H9 (cell line): ENCODE measurements around the gene UNC93A. TPM values are rescaled to one million over a fixed set of nuclear protein-coding genes. Genes with fewer than 3 reads are reported as not detected.

Experiments
- DNase-seq: peaks from one replicate; pipeline ENCODE4 v3.0.0-alpha.2; 2017
- H2AFZ ChIP-seq: one replicate; pipeline ENCODE4 v1.6.1; 2013; ENCODE audit warnings: mild to moderate bottlenecking, low read length, control low read depth, moderate library complexity
- H2AK5ac ChIP-seq: 2 replicates; pipeline ENCODE4 v1.6.1; 2013; ENCODE audit warnings: low read length, control low read depth, mixed read lengths; ENCODE audit not compliant: insufficient read length
- H2BK120ac ChIP-seq: one replicate; pipeline ENCODE4 v1.6.1; 2013; ENCODE audit warnings: low read depth, mild to moderate bottlenecking, low read length, control low read depth, inconsistent platforms; ENCODE audit not compliant: poor library complexity, severe bottlenecking
- H2BK12ac ChIP-seq: 2 replicates; pipeline ENCODE4 v1.6.1; 2013; ENCODE audit warnings: low read length, control low read depth, mixed read lengths, low read depth; ENCODE audit not compliant: insufficient read length
- H2BK15ac ChIP-seq: 2 replicates; pipeline ENCODE4 v1.6.1; 2013; ENCODE audit warnings: low read depth, low read length, control low read depth
- H2BK20ac ChIP-seq: one replicate; pipeline ENCODE4 v1.6.1; 2013; ENCODE audit warnings: low read depth, mild to moderate bottlenecking, low read length, control low read depth, inconsistent platforms; ENCODE audit not compliant: poor library complexity, severe bottlenecking
- H2BK5ac ChIP-seq: 2 replicates; pipeline ENCODE4 v1.6.1; 2013; ENCODE audit warnings: low read length, control low read depth, mixed read lengths; ENCODE audit not compliant: insufficient read length
- H3K14ac ChIP-seq: 2 replicates; pipeline ENCODE4 v1.6.1; 2013; ENCODE audit warnings: low read length, control low read depth; ENCODE audit not compliant: insufficient read depth
- H3K18ac ChIP-seq: 2 replicates; pipeline ENCODE4 v1.6.1; 2013; ENCODE audit warnings: low read depth, mild to moderate bottlenecking, mixed read lengths, low read length, control low read depth; ENCODE audit not compliant: insufficient read length
- H3K23ac ChIP-seq: 2 replicates; pipeline ENCODE4 v1.6.1; 2013; ENCODE audit warnings: low read length, control low read depth, mixed read lengths, low read depth; ENCODE audit not compliant: insufficient read length
- H3K23me2 ChIP-seq: 2 replicates; pipeline ENCODE4 v1.6.1; 2013; ENCODE audit warnings: low read depth, mild to moderate bottlenecking, mixed read lengths, low read length, control low read depth; ENCODE audit not compliant: insufficient read length, poor library complexity, severe bottlenecking
- H3K27ac ChIP-seq: 2 replicates; pipeline ENCODE4 v1.5.1; 2013; ENCODE audit warnings: low read length, control low read depth, mixed read lengths, low read depth; ENCODE audit not compliant: insufficient read length
- H3K27me3 ChIP-seq: 2 replicates; pipeline ENCODE4 v1.6.1; 2013; ENCODE audit warnings: low read length, control low read depth, inconsistent platforms; ENCODE audit not compliant: insufficient read depth
- H3K4ac ChIP-seq: 2 replicates; pipeline ENCODE4 v1.6.1; 2013; ENCODE audit warnings: low read depth, mild to moderate bottlenecking, control low read depth, inconsistent platforms, low read length, moderate library complexity
- H3K4me1 ChIP-seq: 2 replicates; pipeline ENCODE4 v1.6.1; 2013; ENCODE audit warnings: low read length, control low read depth, inconsistent platforms; ENCODE audit not compliant: insufficient read depth
- H3K4me2 ChIP-seq: 2 replicates; pipeline ENCODE4 v1.6.1; 2013; ENCODE audit warnings: low read length, control low read depth, mixed read lengths; ENCODE audit not compliant: insufficient read length, insufficient read depth
- H3K56ac ChIP-seq: 2 replicates; pipeline ENCODE4 v1.6.1; 2013; ENCODE audit warnings: low read depth, mild to moderate bottlenecking, mixed read lengths, low read length, control low read depth; ENCODE audit not compliant: insufficient read length
- H3K79me1 ChIP-seq: 2 replicates; pipeline ENCODE4 v1.6.1; 2013; ENCODE audit warnings: low read depth, mild to moderate bottlenecking, moderate library complexity, low read length, control low read depth, inconsistent platforms; ENCODE audit not compliant: insufficient read depth, poor library complexity, severe bottlenecking
- H3K79me2 ChIP-seq: 2 replicates; pipeline ENCODE4 v1.6.1; 2013; ENCODE audit warnings: low read length, control low read depth, inconsistent platforms; ENCODE audit not compliant: insufficient read depth
- H3K9ac ChIP-seq: 2 replicates; pipeline ENCODE4 v1.6.1; 2013; ENCODE audit warnings: low read length, control low read depth, mixed read lengths; ENCODE audit not compliant: insufficient read length; ENCODE audit errors: extremely low read depth
- H3K9me3 ChIP-seq: one replicate; pipeline ENCODE4 v1.6.1; 2013; ENCODE audit warnings: low read depth, low read length, inconsistent platforms; ENCODE audit not compliant: control insufficient read depth
- H3T11ph ChIP-seq: one replicate; pipeline ENCODE4 v1.6.1; 2013; ENCODE audit warnings: mild to moderate bottlenecking, low read length, control low read depth, inconsistent platforms
- H4K20me1 ChIP-seq: one replicate; pipeline ENCODE4 v1.6.1; 2013; ENCODE audit not compliant: control insufficient read depth, insufficient read length, insufficient read depth
- H4K5ac ChIP-seq: 2 replicates; pipeline ENCODE4 v1.6.1; 2013; ENCODE audit warnings: low read depth, mild to moderate bottlenecking, mixed read lengths, low read length, control low read depth; ENCODE audit not compliant: insufficient read length
- H4K8ac ChIP-seq: replicated peaks from 2 replicates; pipeline ENCODE4 v1.6.1; 2013; ENCODE audit warnings: low read length, control low read depth, mixed read lengths, low read depth; ENCODE audit not compliant: insufficient read length
- H4K91ac ChIP-seq: 2 replicates; pipeline ENCODE4 v1.6.1; 2013; ENCODE audit warnings: low read depth, mild to moderate bottlenecking, moderate library complexity, mixed read lengths, low read length, control low read depth; ENCODE audit not compliant: insufficient read length
- H3K27ac Mint-ChIP-seq, 3 experiments: 2 replicates in 2 of 3; 3 replicates in 1 of 3; pipeline ENCODE4 v1.8.0; 2020 to 2021; ENCODE audit warnings: mixed read lengths in 3 of 3, mild to moderate bottlenecking in 1 of 3, moderate library complexity in 1 of 3
- H3K27me3 Mint-ChIP-seq: 2 replicates; pipeline ENCODE4 v1.8.0; 2021; ENCODE audit warnings: low read depth, mild to moderate bottlenecking, moderate library complexity, mixed read lengths
- H3K36me3 Mint-ChIP-seq, 3 experiments: 2 replicates in 2 of 3; 3 replicates in 1 of 3; pipeline ENCODE4 v1.8.0; 2020 to 2021; ENCODE audit warnings: low read depth in 3 of 3, mixed read lengths in 3 of 3; ENCODE audit not compliant: insufficient read depth in 1 of 3
- H3K4me1 Mint-ChIP-seq, 2 experiments: 2 replicates each; pipeline ENCODE4 v1.8.0; 2020; ENCODE audit warnings: mixed read lengths in 2 of 2
- H3K4me3 Mint-ChIP-seq, 2 experiments: 2 replicates in 1 of 2; 3 replicates in 1 of 2; pipeline ENCODE4 v1.8.0; 2020 to 2021; ENCODE audit warnings: mild to moderate bottlenecking in 2 of 2, mixed read lengths in 2 of 2, moderate library complexity in 1 of 2
- H3K9me3 Mint-ChIP-seq, 2 experiments: 2 replicates in 1 of 2; 3 replicates in 1 of 2; pipeline ENCODE4 v1.8.0; 2020; ENCODE audit warnings: mild to moderate bottlenecking in 2 of 2, mixed read lengths in 2 of 2, moderate library complexity in 1 of 2
- WGBS: extraction: QIAGEN DNeasy Blood & Tissue Kit; methylation state at CpG from one replicate; pipeline ENCODE4 v1.1.7; 2013; ENCODE audit warnings: missing lambda C conversion rate, low lambda C conversion rate, mixed read lengths; ENCODE audit not compliant: insufficient read length; ENCODE audit errors: extremely low coverage; 5-methylcytosine and 5-hydroxymethylcytosine counted together
- total RNA-seq: library from RNA; stranded (reverse); gene quantifications from 2 replicates; pipeline ENCODE4 v1.2.1, GENCODE V29; 2021
- TF ChIP-seq, protein P1 (sequence below): fragments of 200-600 bp; sonication (generic); conservative IDR thresholded peaks from 3 replicates; pipeline ENCODE4 v1.8.0; 2021; ENCODE audit warnings: antibody characterized with exemption, mild to moderate bottlenecking

The UNC93A gene
- total RNA-seq, 1 experiment from 2014 or later = 0.70 TPM

DNA sequence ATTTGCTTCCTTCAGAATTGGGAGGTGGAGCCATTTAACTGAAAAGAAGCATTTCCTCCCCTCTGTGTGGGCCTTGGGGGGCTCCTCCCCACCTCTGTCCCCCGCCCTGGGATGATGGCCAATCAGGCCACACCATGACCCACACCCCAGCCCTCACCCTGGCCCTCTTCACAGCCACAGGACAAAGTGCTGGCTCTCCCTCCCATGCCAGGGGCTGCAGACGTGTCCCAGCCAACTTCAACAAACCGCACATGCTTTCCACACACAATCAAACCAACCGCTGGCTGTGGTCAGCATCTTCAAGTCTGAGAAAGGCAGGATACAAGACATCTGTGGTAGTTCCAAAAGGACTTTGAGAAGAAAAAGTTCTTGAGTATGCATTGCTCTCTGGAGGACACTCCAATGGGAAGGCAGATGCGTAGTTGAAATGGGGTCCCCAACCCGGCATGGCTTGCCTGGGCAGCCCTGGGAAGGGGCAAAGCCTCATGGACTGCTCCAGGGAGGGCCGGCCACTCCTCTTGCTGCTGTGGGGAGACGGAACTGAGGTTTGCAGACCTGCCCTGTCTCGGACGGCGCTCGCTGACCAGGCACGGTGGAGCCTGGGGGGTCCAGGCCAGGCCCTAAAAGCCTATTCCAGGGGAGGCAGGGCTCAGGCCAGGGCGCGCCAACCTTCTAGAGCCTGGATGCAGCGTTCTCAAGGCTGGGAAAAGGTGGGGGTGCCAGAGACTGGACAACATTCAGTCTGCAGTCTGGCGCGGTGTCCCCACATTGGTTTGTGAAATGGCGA lies 45.9 kb downstream of the UNC93A start:
- Histone ChIP-seq H3K27me3 (no peaks in the 10 kb centered on the region), H2AFZ (no peak overlapping the region), H4K5ac (no peak overlapping the region), H2BK5ac (no peak overlapping the region), H3K9me3 (no peaks in the 10 kb centered on the region), H2BK120ac (no peak overlapping the region), H3T11ph (no peak overlapping the region), H3K27ac (no peak overlapping the region), H3K4me2 (no peak overlapping the region), H3K23ac (no peak overlapping the region), H2BK12ac (no peak overlapping the region), H3K18ac (no peak overlapping the region), H4K20me1 (no peaks in the 10 kb centered on the region), H3K79me1 (no peaks in the 10 kb centered on the region), H2AK5ac (no peak overlapping the region), H3K9ac (no peak overlapping the region), H3K56ac (no peak overlapping the region), H4K91ac (no peak overlapping the region), H2BK15ac (no peak overlapping the region), H3K14ac (no peak overlapping the region), H3K4me1 (no peaks in the 10 kb centered on the region; the same call in 1 of the 2 replicates), H3K23me2 (no peaks in the 10 kb centered on the region), H4K8ac (no peak overlapping the region), H2BK20ac (no peak overlapping the region), H3K4ac (no peak overlapping the region), H3K79me2 (no peaks in the 10 kb centered on the region)
- Mint-ChIP-seq H3K9me3 (peaks cover 0 to 4% of the 10 kb centered on the region in 2 experiments; a peak in 3 of 5 replicates), H3K27ac (no peak overlapping the region), H3K27me3 (peaks cover 9% of the 10 kb centered on the region), H3K36me3 (no peaks in the 10 kb centered on the region), H3K4me3 (no peak overlapping the region), H3K4me1 (peaks cover 3 to 6% of the 10 kb centered on the region in 2 experiments; a peak in 2 of 4 replicates)
- no peak for DNase-seq
- WGBS = no CpG with 5 or more reads among the region's 19 CpGs
- TF ChIP-seq, protein P1, sequence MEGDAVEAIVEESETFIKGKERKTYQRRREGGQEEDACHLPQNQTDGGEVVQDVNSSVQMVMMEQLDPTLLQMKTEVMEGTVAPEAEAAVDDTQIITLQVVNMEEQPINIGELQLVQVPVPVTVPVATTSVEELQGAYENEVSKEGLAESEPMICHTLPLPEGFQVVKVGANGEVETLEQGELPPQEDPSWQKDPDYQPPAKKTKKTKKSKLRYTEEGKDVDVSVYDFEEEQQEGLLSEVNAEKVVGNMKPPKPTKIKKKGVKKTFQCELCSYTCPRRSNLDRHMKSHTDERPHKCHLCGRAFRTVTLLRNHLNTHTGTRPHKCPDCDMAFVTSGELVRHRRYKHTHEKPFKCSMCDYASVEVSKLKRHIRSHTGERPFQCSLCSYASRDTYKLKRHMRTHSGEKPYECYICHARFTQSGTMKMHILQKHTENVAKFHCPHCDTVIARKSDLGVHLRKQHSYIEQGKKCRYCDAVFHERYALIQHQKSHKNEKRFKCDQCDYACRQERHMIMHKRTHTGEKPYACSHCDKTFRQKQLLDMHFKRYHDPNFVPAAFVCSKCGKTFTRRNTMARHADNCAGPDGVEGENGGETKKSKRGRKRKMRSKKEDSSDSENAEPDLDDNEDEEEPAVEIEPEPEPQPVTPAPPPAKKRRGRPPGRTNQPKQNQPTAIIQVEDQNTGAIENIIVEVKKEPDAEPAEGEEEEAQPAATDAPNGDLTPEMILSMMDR = no peak
